Activated CD4-positive, alpha-beta T cell treated with anti-CD3 and anti-CD28 coated beads, Interleukin-2, amount 50 U/mL, for 24 hours (primary cell): ENCODE results near the gene FHL3.
A peak's percentile ranks its signal among the peaks of the same experiment; 100 is the strongest.

Source experiments
- DNase-seq, 2 donors: peaks; one replicate each; pipeline ENCODE4 v3.0.0-alpha.2; 2020; ENCODE audit warnings: low read depth in 1 of 2, low spot score in 1 of 2

FHL3 gene

GRCh38 chr1:38005195-38006007, at the start of gene FHL3:
Gene FHL3, minus strand, starts transcription at chr1:38005514. Its CDS starts 6,102 bp downstream, at chr1:37999412.
- no peak for DNase-seq

- DNase-seq = no peak
Measured at GRCh38 chr1:38053416-38054091, 48.2 kb upstream of the FHL3 start.

GRCh38 chr1:38052750-38053415, 47.6 kb upstream of the FHL3 start:
- DNase-seq = no peak

GRCh38 chr1:38051079-38051543, 45.8 kb upstream of the FHL3 start:
- DNase-seq = no peak

GRCh38 chr1:38050397-38051078, 45.2 kb upstream of the FHL3 start:
- no peak for DNase-seq

- no peak for DNase-seq
Measured at GRCh38 chr1:38047603-38048141, 42.4 kb upstream of the FHL3 start.

- DNase-seq = peak; percentile 57 to 74
Measured at GRCh38 chr1:38046884-38047602, 41.7 kb upstream of the FHL3 start.

GRCh38 chr1:38046333-38046883, 41.1 kb upstream of the FHL3 start, which contains the start of gene POU3F1:
Gene POU3F1, minus strand, starts transcription at chr1:38046793. Its CDS starts 50 bp downstream, at chr1:38046743.
- DNase-seq = no peak

GRCh38 chr1:38045401-38046332, 40.4 kb upstream of the FHL3 start:
- no peak for DNase-seq

GRCh38 chr1:38044221-38045215, 39.2 kb upstream of the FHL3 start:
- no peak for DNase-seq

GRCh38 chr1:38043036-38043747, 37.9 kb upstream of the FHL3 start:
- DNase-seq = no peak

- no peak for DNase-seq
Measured at GRCh38 chr1:38041936-38042834, 36.9 kb upstream of the FHL3 start.

GRCh38 chr1:38039331-38040088, 34.2 kb upstream of the FHL3 start:
- DNase-seq = no peak

GRCh38 chr1:38038861-38039260, 33.5 kb upstream of the FHL3 start:
- no peak for DNase-seq

GRCh38 chr1:38037221-38037939, 32.1 kb upstream of the FHL3 start:
- no peak for DNase-seq
